B cell (primary cell): ENCODE results near the gene TPCN1. TPM values are rescaled to one million over a fixed set of nuclear protein-coding genes. Genes with fewer than 3 reads are reported as not detected.

Experiments
- ATAC-seq: fragments of 200-7000 bp; cut with Tn5 transposase; one replicate; pipeline ENCODE4 v1.10.0; 2021; ENCODE audit warnings: low read depth, mild to moderate bottlenecking, moderate number of reproducible peaks, moderate library complexity
- CTCF ChIA-PET: fragments of 350-600 bp; sonication (Branson Sonifier 250); formaldehyde crosslinking; loops from one replicate; lab custom pipeline; 2021; ENCODE audit warnings: antibody characterized with exemption, inconsistent platforms; lab: Charles Lee
- POLR2A ChIA-PET: fragments of 350-600 bp; sonication (Branson Sonifier 250); formaldehyde crosslinking; loops from one replicate; lab custom pipeline; 2021; ENCODE audit warnings: antibody characterized with exemption; lab: Charles Lee
- DNase-seq: peaks from one replicate; pipeline ENCODE4 v3.0.0; 2013
- H2AFZ ChIP-seq: 2 replicates; pipeline ENCODE4 v1.6.1; 2012; ENCODE audit warnings: mild to moderate bottlenecking, low read depth, low read length; ENCODE audit not compliant: insufficient read depth, poor library complexity, severe bottlenecking
- H3K27ac ChIP-seq, 2 donors: 1 replicate in 1 of 2; 2 replicates in 1 of 2; pipeline ENCODE4 v1.5.1; 2012 to 2013; ENCODE audit warnings: low read length in 2 of 2, mild to moderate bottlenecking in 2 of 2, moderate library complexity in 1 of 2
- H3K27me3 ChIP-seq, 4 experiments: fragments of 200-600 bp in 1 of 4; sonication (generic) in 1 of 4; replicated peaks in 1 of 4; 1 replicate in 2 of 4; 2 replicates in 2 of 4; pipeline versions ENCODE4 v1.6.1 to v1.7.0; 2013 to 2016; ENCODE audit warnings: low read length in 3 of 4, mild to moderate bottlenecking in 2 of 4, mixed read lengths in 1 of 4, moderate library complexity in 1 of 4; ENCODE audit not compliant: insufficient read depth in 4 of 4, control insufficient read depth in 3 of 4; ENCODE audit errors: control extremely low read depth in 1 of 4
- H3K36me3 ChIP-seq, 2 experiments: replicated peaks in 1 of 2; 1 replicate in 1 of 2; 2 replicates in 1 of 2; pipeline versions ENCODE4 v1.6.1 to v1.7.1; 2013; ENCODE audit warnings: low read length in 1 of 2; ENCODE audit not compliant: insufficient read depth in 2 of 2, control insufficient read depth in 1 of 2; ENCODE audit errors: control extremely low read depth in 1 of 2, extremely low read depth in 1 of 2
- H3K4me1 ChIP-seq, 2 donors: fragments of 200-600 bp in 1 of 2; sonication (generic) in 1 of 2; 1 replicate in 1 of 2; 2 replicates in 1 of 2; pipeline versions ENCODE4 v1.5.1 to v1.6.1; 2013 to 2017; ENCODE audit warnings: low read length in 2 of 2; ENCODE audit not compliant: control insufficient read depth in 2 of 2, insufficient read depth in 2 of 2
- H3K4me2 ChIP-seq: replicated peaks from 2 replicates; pipeline ENCODE3; 2012; ENCODE audit warnings: mild to moderate bottlenecking, low read depth, low read length; ENCODE audit not compliant: poor library complexity, severe bottlenecking
- H3K4me3 ChIP-seq, 5 experiments: fragments of 200-600 bp in 1 of 5; sonication (generic) in 1 of 5; 1 replicate in 3 of 5; 2 replicates in 2 of 5; pipeline versions ENCODE4 v1.5.1 to v1.7.0; 2011 to 2016; ENCODE audit warnings: low read length in 4 of 5, mild to moderate bottlenecking in 4 of 5, low read depth in 2 of 5, control low read depth in 1 of 5, moderate library complexity in 1 of 5; ENCODE audit not compliant: insufficient read depth in 1 of 5; ENCODE audit errors: control extremely low read depth in 1 of 5, extremely low read depth in 1 of 5
- H3K79me2 ChIP-seq: fragments of 200-600 bp; sonication (generic); one replicate; pipeline ENCODE4 v1.6.0; 2016; ENCODE audit warnings: low read length; ENCODE audit not compliant: control insufficient read depth, insufficient read depth
- H3K9ac ChIP-seq: fragments of 200-600 bp; sonication (generic); 2 replicates; pipeline ENCODE4 v1.6.1; 2017; ENCODE audit warnings: mild to moderate bottlenecking, low read length, moderate library complexity
- H3K9me3 ChIP-seq, 3 donors: one replicate each; pipeline versions ENCODE4 v1.6.1 to v1.7.1; 2013; ENCODE audit warnings: low read length in 2 of 3; ENCODE audit not compliant: control insufficient read depth in 2 of 3, insufficient read depth in 1 of 3; ENCODE audit errors: control extremely low read depth in 1 of 3
- H4K20me1 ChIP-seq: 2 replicates; pipeline ENCODE4 v1.6.0; 2012; ENCODE audit warnings: mild to moderate bottlenecking, low read length; ENCODE audit not compliant: insufficient read depth, control insufficient read depth, poor library complexity, severe bottlenecking
- H3K27ac Mint-ChIP-seq: one replicate; pipeline ENCODE4 v1.8.0; 2021; ENCODE audit warnings: mixed read lengths
- H3K27me3 Mint-ChIP-seq: one replicate; pipeline ENCODE4 v1.8.0; 2021; ENCODE audit warnings: mixed read lengths
- H3K4me1 Mint-ChIP-seq: one replicate; pipeline ENCODE4 v1.8.0; 2021; ENCODE audit warnings: mixed read lengths
- H3K4me3 Mint-ChIP-seq: one replicate; pipeline ENCODE4 v1.8.0; 2021; ENCODE audit warnings: mixed read lengths
- H3K9me3 Mint-ChIP-seq: one replicate; pipeline ENCODE4 v1.8.0; 2022; ENCODE audit warnings: mixed read lengths; ENCODE audit not compliant: insufficient read depth
- CTCF ChIP-seq: fragments of 200-600 bp; IDR thresholded peaks from one replicate; pipeline ENCODE4 v1.8.0; 2022; ENCODE audit warnings: antibody characterized with exemption, mild to moderate bottlenecking
- EZH2 ChIP-seq: IDR thresholded peaks from 2 replicates; pipeline ENCODE4 v1.6.1; 2012; ENCODE audit warnings: borderline replicate concordance, low read depth, mild to moderate bottlenecking, moderate library complexity, low read length; ENCODE audit not compliant: insufficient read depth, poor library complexity, severe bottlenecking
- WGBS: methylation state at CpG from one replicate; pipeline ENCODE4 v1.1.5; 2013; ENCODE audit warnings: missing lambda C conversion rate; ENCODE audit not compliant: insufficient coverage; 5-methylcytosine and 5-hydroxymethylcytosine counted together
- intact Hi-C: fragments of 100-400 bp; cut with micrococcal nuclease; formaldehyde crosslinking; loops from one replicate; pipeline ENCODE4 v1.10.0; 2022
- polyA plus RNA-seq: library from polyadenylated mRNA; depleted of rRNA; stranded (reverse); fragments of >200 nt; gene quantifications from 2 replicates; pipeline ENCODE4 v1.2.3, GENCODE V29; 2012
- total RNA-seq, 2 donors: library from RNA; stranded (reverse); fragments of 120-200 nt in 1 of 2; gene quantifications; 1 replicate in 1 of 2; 2 replicates in 1 of 2; pipeline versions ENCODE4 v1.2.3 to v1.2.4, GENCODE V29; 2013 to 2022

Gene TPCN1
- total and polyA plus RNA-seq, 2 donors (not counting 1 experiment from before 2014, with no cell fraction given) = 80.8 to 258 TPM

DNA sequence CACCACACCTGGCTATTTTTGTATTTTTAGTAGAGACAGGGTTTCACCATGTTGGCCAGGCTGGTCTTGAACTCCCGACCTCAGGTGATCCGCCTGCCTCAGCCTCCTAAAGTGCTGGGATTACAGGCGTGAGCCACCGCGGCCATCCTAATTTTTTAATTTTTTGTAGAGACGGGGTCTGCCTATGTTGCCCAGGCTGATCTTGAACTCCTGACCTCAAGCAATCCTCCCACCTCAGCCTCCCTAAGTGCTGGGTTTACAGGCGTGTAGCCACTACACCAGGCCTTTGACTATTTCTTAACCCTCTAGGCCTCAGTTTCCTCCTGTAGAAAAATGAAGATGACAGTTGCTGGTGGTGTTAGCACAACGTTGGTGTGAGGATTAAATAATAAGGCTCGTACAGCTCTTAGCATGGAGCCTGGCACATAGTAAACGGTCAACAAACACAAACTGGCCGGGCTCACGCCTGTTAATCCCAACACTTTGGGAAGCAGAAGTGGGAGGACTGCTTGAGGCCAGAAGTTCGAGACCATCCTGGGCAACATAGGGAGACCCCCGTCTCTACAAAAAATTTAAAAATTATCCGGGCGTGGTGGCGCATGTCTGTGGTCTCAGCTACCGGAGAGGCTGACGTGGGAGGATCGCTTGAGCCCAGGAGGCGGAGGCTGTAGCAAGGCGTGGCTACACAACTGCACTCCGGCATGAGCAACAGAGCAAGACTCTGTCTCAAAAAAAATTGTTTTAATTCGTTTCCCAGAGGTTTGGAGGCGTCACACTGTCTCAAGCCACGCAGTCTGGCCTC lies 37.0 kb upstream of the TPCN1 start:
- H3K4me2 ChIP-seq = peak overlapping the region; percentile 93
- Mint-ChIP-seq H3K27ac (peak overlapping the region; percentile 96), H3K27me3 (no peaks in the 10 kb centered on the region), H3K4me1 (peaks cover 38% of the 10 kb centered on the region), H3K4me3 (peak overlapping the region; percentile 95), H3K9me3 (no peaks in the 10 kb centered on the region)
- H3K79me2 ChIP-seq = peaks cover 75% of the 10 kb centered on the region
- intact Hi-C loops = loop anchor here (2.0 kb wide), 1 partner anchor 151 kb away; the partner anchor contains the start of gene SLC8B1
- no peaks in the 10 kb centered on the region for H3K9me3 ChIP-seq
- peaks cover 25 to 34% of the 10 kb centered on the region in 2 donors for H3K4me1 ChIP-seq
- H3K27me3 ChIP-seq = no peaks in the 10 kb centered on the region
- H2AFZ ChIP-seq = peak overlapping the region; percentile 94
- ChIA-PET CTCF (interaction anchor here (0.6 to 3.3 kb wide), 6 partner anchors 10 to 284 kb away, joined by 3 to 15 read pairs (median 6); no protein-coding TSS in a partner anchor), POLR2A (interaction anchor here (1.1 to 1.8 kb wide), 2 partner anchors 13 to 45 kb away, joined by 4 to 10 read pairs; no protein-coding TSS in a partner anchor)
- peak overlapping the region; percentile 92 for H3K9ac ChIP-seq
- no peak for TF ChIP-seq CTCF
- TF ChIP-seq EZH2 = no peak
- DNase-seq (no peak), ATAC-seq (peak; percentile 53)
- H3K36me3 ChIP-seq = peaks cover 2 to 30% of the 10 kb centered on the region in 2 experiments
- H3K27ac ChIP-seq = peak overlapping the region; percentile 98
- peaks cover 38% of the 10 kb centered on the region for H4K20me1 ChIP-seq
- whole genome bisulfite sequencing = 27% methylated on average over 24 of the region's 26 CpGs
- H3K4me3 ChIP-seq = peak overlapping the region; percentile 51 to 100 (median 94)

GRCh38 chr12:113184900-113185179 lies 36.4 kb upstream of the TPCN1 start:
- intact Hi-C loops = loop anchor here (1.0 to 5.0 kb wide), 7 partner anchors 11 to 203 kb away; partner anchors contain the start of genes PLBD2, SLC8B1 and TPCN1
- Mint-ChIP-seq H3K9me3 (no peaks in the 10 kb centered on the region), H3K4me3 (peak overlapping the region; percentile 95), H3K27ac (peak overlapping the region; percentile 96), H3K4me1 (peaks cover 38% of the 10 kb centered on the region), H3K27me3 (no peaks in the 10 kb centered on the region)
- peak overlapping the region; percentile 98 for H3K27ac ChIP-seq
- no peaks in the 10 kb centered on the region for H3K9me3 ChIP-seq
- H3K4me2 ChIP-seq = peak overlapping the region; percentile 93
- WGBS = under 1% methylated on average over 20 of the region's 20 CpGs
- peaks cover 37% of the 10 kb centered on the region for H4K20me1 ChIP-seq
- H3K36me3 ChIP-seq = peaks cover 3 to 24% of the 10 kb centered on the region in 2 experiments
- CTCF ChIA-PET = interaction anchor here (0.8 to 3.3 kb wide), 5 partner anchors 11 to 285 kb away, joined by 3 to 15 read pairs (median 6); no protein-coding TSS in a partner anchor
- POLR2A ChIA-PET = interaction anchor here (0.6 to 1.8 kb wide), 8 partner anchors 10 to 327 kb away, joined by 3 to 10 read pairs (median 6); partner anchors contain the start of gene TPCN1
- TF ChIP-seq EZH2 (no peak), CTCF (no peak)
- peaks cover 25 to 34% of the 10 kb centered on the region in 2 donors for H3K4me1 ChIP-seq
- peak overlapping the region; percentile 94 for H2AFZ ChIP-seq
- H3K79me2 ChIP-seq = peaks cover 76% of the 10 kb centered on the region
- peak; percentile 84 for ATAC-seq
- peak overlapping the region; percentile 51 to 100 (median 94) for H3K4me3 ChIP-seq
- no peaks in the 10 kb centered on the region for H3K27me3 ChIP-seq
- peak overlapping the region; percentile 92 for H3K9ac ChIP-seq
- DNase-seq = peak; percentile 95
